Neural crest cell (in vitro differentiated cells): ENCODE measurements around the gene DRC1. TPM values are rescaled to one million over a fixed set of nuclear protein-coding genes. Genes with fewer than 3 reads are reported as not detected.
A peak's percentile ranks its signal among the peaks of the same experiment; 100 is the strongest.
"Not testable (repeated sequence)": the region's sequence is repeated elsewhere in the genome, so short reads cannot be mapped to it uniquely, and the experiment has no call there.

Experiments used
- DNase-seq: peaks from one replicate; pipeline ENCODE4 v3.0.0; 2021; ENCODE audit warnings: low read depth, mixed read lengths, low spot score
- H3K27ac Mint-ChIP-seq: one replicate; pipeline ENCODE4 v1.8.0; 2021; ENCODE audit warnings: mild to moderate bottlenecking, mixed read lengths; ENCODE audit not compliant: unreplicated experiment
- H3K27me3 Mint-ChIP-seq: 2 replicates; pipeline ENCODE4 v1.8.0; 2021; ENCODE audit warnings: low read depth, mild to moderate bottlenecking, mixed read lengths
- H3K36me3 Mint-ChIP-seq: 2 replicates; pipeline ENCODE4 v1.8.0; 2021; ENCODE audit warnings: low read depth, mild to moderate bottlenecking, mixed read lengths
- H3K4me1 Mint-ChIP-seq: 2 replicates; pipeline ENCODE4 v1.8.0; 2021; ENCODE audit warnings: mixed read lengths
- H3K4me3 Mint-ChIP-seq: one replicate; pipeline ENCODE4 v1.8.0; 2021; ENCODE audit warnings: mild to moderate bottlenecking, mixed read lengths
- H3K9me3 Mint-ChIP-seq: 2 replicates; pipeline ENCODE4 v1.8.0; 2021; ENCODE audit warnings: mixed read lengths
- long read RNA-seq: library from polyadenylated mRNA; unstranded; transcript quantifications from one replicate; pipeline ENCODE4 v2.0.0, GENCODE V29; 2020
- total RNA-seq: library from RNA; stranded (reverse); gene quantifications from 2 replicates; pipeline ENCODE4 v1.2.1, GENCODE V29; 2021
- TF ChIP-seq, protein P1 (sequence below): fragments of 200-600 bp; sonication (generic); conservative IDR thresholded peaks from 2 replicates; pipeline ENCODE4 v1.5.0; 2021; ENCODE audit warnings: antibody characterized with exemption, mild to moderate bottlenecking

The DRC1 gene
- 0.30 and 0.45 TPM in 2 replicates for total RNA-seq
- long read RNA-seq = 0 reads

DNA sequence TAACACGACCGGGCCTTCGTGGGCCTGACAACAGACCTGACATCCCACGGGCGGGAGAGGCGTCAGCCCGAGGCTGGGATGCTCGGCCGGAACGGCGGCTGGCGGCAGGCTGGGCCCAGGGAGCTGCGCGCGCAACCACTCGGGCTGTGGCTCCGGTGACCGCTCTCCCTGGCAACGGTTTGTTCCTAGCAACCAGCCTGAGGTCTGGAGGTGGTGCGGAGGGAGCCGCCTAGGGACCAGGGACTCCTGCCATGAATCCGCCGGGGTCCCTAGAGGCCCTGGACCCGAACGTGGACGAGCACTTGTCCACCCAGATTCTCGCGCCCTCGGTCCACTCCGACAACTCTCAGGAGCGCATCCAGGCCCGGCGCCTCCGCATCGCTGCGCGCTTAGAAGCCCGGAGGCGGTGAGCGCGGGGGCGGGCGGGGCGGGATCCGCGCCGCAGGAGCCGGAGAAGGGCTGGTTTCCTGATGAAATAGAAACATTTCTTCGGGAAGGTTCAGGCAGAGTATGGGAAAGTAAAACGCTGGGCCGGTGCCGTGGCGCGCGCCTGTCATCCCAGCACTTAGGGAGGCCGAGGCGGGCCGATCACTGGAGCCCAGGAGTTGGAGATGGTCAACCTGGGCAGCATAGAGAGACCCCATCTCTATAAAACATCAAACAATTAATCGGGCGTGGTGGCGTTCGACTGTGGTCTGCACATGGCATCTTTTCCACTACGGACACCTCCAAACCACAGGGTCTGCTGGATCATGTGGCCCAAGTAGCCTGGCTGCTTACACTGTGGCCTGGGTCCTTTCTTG, at the start of gene DRC1:
DRC1 (plus strand) TSS at position 182 of the 803 bp plus-strand sequence; CDS start at position 252, 70 bp downstream.
- peak; percentile 89 for DNase-seq

DNA sequence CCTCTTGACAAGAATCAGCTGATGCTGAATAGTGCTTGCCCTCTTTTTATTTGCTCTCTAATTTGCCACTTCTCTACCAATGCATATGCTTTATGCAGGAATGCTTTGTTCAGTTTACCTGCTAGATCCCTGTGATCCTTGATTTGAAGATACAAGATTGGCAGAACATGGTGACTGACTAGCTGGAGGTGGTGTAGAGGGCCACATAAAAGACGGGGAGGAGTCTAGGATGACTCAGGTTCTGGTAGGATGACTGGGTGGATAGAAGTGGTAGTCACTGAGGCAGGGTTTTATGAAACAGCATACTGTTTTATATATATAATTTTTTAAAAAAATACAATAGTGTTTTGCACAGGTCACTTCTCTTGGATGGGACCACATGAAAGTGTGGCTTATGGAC, 48.8 kb upstream of the DRC1 start:
- H3K36me3 Mint-ChIP-seq = peaks cover 5% of the 10 kb centered on the region
- TF ChIP-seq, protein P1, sequence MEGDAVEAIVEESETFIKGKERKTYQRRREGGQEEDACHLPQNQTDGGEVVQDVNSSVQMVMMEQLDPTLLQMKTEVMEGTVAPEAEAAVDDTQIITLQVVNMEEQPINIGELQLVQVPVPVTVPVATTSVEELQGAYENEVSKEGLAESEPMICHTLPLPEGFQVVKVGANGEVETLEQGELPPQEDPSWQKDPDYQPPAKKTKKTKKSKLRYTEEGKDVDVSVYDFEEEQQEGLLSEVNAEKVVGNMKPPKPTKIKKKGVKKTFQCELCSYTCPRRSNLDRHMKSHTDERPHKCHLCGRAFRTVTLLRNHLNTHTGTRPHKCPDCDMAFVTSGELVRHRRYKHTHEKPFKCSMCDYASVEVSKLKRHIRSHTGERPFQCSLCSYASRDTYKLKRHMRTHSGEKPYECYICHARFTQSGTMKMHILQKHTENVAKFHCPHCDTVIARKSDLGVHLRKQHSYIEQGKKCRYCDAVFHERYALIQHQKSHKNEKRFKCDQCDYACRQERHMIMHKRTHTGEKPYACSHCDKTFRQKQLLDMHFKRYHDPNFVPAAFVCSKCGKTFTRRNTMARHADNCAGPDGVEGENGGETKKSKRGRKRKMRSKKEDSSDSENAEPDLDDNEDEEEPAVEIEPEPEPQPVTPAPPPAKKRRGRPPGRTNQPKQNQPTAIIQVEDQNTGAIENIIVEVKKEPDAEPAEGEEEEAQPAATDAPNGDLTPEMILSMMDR = no peak
- peaks cover 23% of the 10 kb centered on the region for H3K4me1 Mint-ChIP-seq
- H3K27me3 Mint-ChIP-seq = no peaks in the 10 kb centered on the region
- no peaks in the 10 kb centered on the region for H3K9me3 Mint-ChIP-seq
- no peak for DNase-seq
- H3K4me3 Mint-ChIP-seq = no peak overlapping the region
- no peak overlapping the region for H3K27ac Mint-ChIP-seq

More for the DNA sequence above, at the start of gene DRC1:
- H3K27ac Mint-ChIP-seq = peak within 1 kb of the TSS; percentile 50
- H3K27me3 Mint-ChIP-seq = no peaks in the 10 kb centered on the region
- TF ChIP-seq, protein P1 = no peak
- H3K4me3 Mint-ChIP-seq = peak within 1 kb of the TSS; percentile 70
- H3K4me1 Mint-ChIP-seq = peaks cover 9% of the 10 kb centered on the region
- H3K36me3 Mint-ChIP-seq = no peaks in the 10 kb centered on the region
- H3K9me3 Mint-ChIP-seq = no peaks in the 10 kb centered on the region

DNA sequence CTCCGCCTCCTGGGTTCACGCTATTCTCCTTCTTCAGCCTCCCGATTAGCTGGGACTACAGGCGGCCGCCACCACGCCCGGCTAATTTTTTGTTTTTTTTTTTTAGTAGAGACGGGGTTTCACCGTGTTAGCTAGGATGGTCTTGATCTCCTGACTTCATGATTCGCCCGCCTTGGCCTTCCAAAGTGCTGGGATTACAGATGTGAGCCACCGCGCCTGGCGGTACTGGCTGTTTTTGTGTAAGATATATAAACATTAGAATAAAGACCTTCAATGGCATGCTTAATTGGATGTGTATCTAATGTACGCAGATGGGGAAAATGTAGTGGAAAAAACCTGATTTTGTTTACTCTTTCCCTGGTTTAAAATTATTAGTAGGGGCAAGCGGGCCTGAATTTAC, 47.3 kb upstream of the DRC1 start:
- H3K4me1 Mint-ChIP-seq = peaks cover 17% of the 10 kb centered on the region
- not testable (repeated sequence) for H3K4me3 Mint-ChIP-seq, H3K36me3 Mint-ChIP-seq, H3K27ac Mint-ChIP-seq, DNase-seq, H3K27me3 Mint-ChIP-seq, H3K9me3 Mint-ChIP-seq

DNA sequence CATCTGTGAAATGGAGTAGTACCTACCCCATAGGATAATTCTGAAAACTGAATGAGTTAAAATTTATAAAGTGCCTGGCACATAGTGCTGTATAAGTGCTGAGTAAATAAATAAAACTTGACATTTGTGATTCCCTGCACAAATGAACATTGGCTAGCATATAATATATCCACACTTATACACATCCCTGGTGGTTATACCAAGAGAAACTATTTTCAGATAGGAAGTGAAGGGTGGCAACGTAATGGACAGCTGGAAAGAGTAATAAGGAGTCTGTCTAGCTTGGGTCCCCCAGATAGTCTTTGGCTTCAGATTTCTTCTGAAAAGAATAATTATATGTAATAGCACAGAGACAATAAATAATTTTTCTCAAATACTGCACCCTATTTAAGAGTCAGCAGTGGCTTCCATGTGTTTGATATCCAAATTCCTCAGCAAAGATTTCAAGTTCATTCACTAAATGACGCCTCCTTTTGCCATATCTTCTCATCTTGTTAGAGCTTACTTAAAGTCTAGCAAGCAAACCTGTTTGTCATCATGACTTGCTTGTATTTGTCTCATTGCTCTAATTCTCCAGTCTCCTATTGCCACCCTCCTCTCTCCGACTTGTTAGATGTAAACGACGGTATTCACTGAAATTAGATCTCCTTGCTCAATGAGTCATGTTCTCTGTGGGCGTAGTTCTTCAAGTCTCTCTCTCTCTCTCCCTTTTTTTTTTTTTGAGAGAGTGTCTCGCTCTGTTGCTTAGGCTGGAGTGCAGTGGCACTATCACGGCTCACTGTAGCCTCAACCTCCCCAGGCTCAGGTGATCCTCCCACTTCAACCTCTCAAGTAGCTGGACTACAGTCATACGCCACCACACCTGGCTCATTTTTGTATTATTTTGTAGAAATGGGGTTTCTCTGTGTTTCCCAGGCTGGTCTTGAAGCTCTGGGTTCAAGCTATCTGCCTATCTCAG, 46.4 kb upstream of the DRC1 start:
- no peak for DNase-seq
- TF ChIP-seq, protein P1 = no peak
- H3K27ac Mint-ChIP-seq = no peak overlapping the region
- no peaks in the 10 kb centered on the region for H3K9me3 Mint-ChIP-seq
- no peak overlapping the region for H3K4me3 Mint-ChIP-seq
- H3K36me3 Mint-ChIP-seq = peaks cover 2% of the 10 kb centered on the region
- H3K4me1 Mint-ChIP-seq = peaks cover 20% of the 10 kb centered on the region
- no peaks in the 10 kb centered on the region for H3K27me3 Mint-ChIP-seq

DNA sequence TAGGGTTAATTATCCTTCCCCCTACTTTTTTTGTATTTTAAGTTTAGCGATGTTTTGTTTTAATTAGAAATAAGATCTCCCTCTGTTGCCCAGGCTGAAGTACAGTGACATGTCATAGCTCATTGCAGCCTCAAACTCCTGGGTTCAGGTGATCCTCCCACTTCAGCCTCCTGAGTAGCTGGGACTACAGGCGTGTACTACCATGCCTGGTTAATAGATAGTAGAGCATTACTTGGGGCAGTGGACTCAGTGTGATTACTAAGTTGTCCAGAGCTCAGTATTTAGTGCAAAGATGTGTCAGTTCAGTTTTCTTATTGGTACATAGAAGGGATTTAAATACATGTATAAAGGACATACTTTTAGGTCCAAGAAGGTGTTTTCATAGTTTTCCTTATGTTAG, 45.6 kb upstream of the DRC1 start:
- Mint-ChIP-seq H3K4me3 (no peak overlapping the region), H3K27ac (no peak overlapping the region), H3K9me3 (no peaks in the 10 kb centered on the region)

More for the DNA sequence above, 45.6 kb upstream of the DRC1 start:
- Mint-ChIP-seq H3K4me1 (peaks cover 17% of the 10 kb centered on the region), H3K27me3 (no peaks in the 10 kb centered on the region), H3K36me3 (peaks cover 2% of the 10 kb centered on the region)
- DNase-seq = no peak
- TF ChIP-seq, protein P1 = no peak
